GM21786 (cell line): ENCODE measurements around the gene IGFL1.
"Not testable (repeated sequence)": the region's sequence is repeated elsewhere in the genome, so short reads cannot be mapped to it uniquely, and the experiment has no call there.

Experiments used
- ATAC-seq: cut with Tn5 transposase; IDR thresholded peaks from one replicate; pipeline ENCODE4 v1.9.1; 2021; ENCODE audit not compliant: unreplicated experiment

Gene IGFL1

GRCh38 chr19:46221981-46222610 lies 7.4 kb upstream of the IGFL1 start:
- no peak for ATAC-seq

- ATAC-seq: not testable (repeated sequence)
Measured at GRCh38 chr19:46223787-46224186, 5.8 kb upstream of the IGFL1 start.

GRCh38 chr19:46224773-46225172 lies 4.8 kb upstream of the IGFL1 start:
- ATAC-seq: no peak

GRCh38 chr19:46225558-46226004 lies 4.0 kb upstream of the IGFL1 start:
- ATAC-seq: no peak

- no peak for ATAC-seq
Measured at GRCh38 chr19:46226438-46226973, 3.0 kb upstream of the IGFL1 start.

- ATAC-seq: no peak
Measured at GRCh38 chr19:46232029-46232428, 2.5 kb downstream of the IGFL1 start.

GRCh38 chr19:46232468-46232867 lies 2.9 kb downstream of the IGFL1 start:
- ATAC-seq: no peak

GRCh38 chr19:46232938-46233621 lies 3.5 kb downstream of the IGFL1 start:
- ATAC-seq: no peak

GRCh38 chr19:46233871-46234270 lies 4.3 kb downstream of the IGFL1 start:
- not testable (repeated sequence) for ATAC-seq

- ATAC-seq: not testable (repeated sequence)
Measured at GRCh38 chr19:46238141-46238540, 8.6 kb downstream of the IGFL1 start.

- no peak for ATAC-seq
Measured at GRCh38 chr19:46239193-46240024, 9.9 kb downstream of the IGFL1 start.

- no peak for ATAC-seq
Measured at GRCh38 chr19:46240693-46241092, 11.2 kb downstream of the IGFL1 start.

- ATAC-seq: no peak
Measured at GRCh38 chr19:46241626-46242025, 12.1 kb downstream of the IGFL1 start.

GRCh38 chr19:46243081-46243654 lies 13.6 kb downstream of the IGFL1 start:
- not testable (repeated sequence) for ATAC-seq

- ATAC-seq: no peak
Measured at GRCh38 chr19:46250076-46250735, 20.7 kb downstream of the IGFL1 start.

- no peak for ATAC-seq
Measured at GRCh38 chr19:46251416-46251815, 21.9 kb downstream of the IGFL1 start.

- ATAC-seq: no peak
Measured at GRCh38 chr19:46254776-46255175, 25.2 kb downstream of the IGFL1 start.

- no peak for ATAC-seq
Measured at GRCh38 chr19:46256855-46257254, 27.3 kb downstream of the IGFL1 start.

GRCh38 chr19:46261501-46261900 lies 32.0 kb downstream of the IGFL1 start:
- not testable (repeated sequence) for ATAC-seq

- not testable (repeated sequence) for ATAC-seq
Measured at GRCh38 chr19:46262684-46263296, 33.2 kb downstream of the IGFL1 start.
